Measurements from ENCODE around the gene WDR18. TPM values are rescaled to one million over a fixed set of nuclear protein-coding genes. Genes with fewer than 3 reads are reported as not detected.

WDR18 gene
- total and polyA plus RNA-seq, 12 donors, result 5.4 to 140 (median 53.8) TPM

DNA sequence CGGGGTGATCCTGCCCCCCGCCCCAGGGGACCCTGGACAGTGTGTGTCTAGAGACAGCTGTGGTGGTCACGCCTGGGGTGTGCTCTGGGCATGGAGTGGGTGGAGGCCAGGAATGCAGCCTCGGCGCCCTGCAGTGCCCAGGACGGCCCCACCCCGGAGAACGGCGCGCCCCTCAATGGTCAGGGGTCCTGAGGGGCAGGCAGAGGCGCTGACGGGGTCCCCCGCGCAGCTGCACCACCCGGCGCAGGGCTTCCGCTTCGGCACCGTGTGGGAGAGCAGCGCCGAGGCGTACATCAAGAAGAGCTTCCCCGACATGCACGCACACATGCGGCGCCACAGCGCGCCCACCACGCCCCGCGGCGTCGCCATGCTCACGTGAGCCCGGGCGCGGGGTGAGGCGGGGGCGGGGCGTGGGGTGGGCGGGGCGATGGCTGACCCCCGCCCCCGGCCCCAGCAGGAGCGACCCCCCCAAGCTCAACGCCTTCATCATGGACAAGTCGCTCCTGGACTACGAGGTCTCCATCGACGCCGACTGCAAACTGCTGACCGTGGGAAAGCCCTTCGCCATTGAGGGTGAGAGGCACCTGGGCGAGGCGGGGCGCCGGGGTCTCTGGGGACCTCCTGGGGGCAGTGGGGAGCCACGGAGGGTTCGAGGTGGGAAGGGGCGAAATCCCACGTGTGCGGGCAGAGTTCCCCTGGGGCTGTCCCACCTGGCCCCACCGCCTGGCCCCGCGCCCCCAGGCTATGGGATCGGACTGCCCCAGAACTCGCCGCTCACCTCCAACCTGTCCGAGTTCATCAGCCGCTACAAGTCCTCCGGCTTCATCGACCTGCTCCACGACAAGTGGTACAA, 23.5 kb downstream of the WDR18 start:
- no peak for DNase-seq
- no peak for TF ChIP-seq POLR2A (IDR thresholded peaks at IDR 0.05)
- TF ChIP-seq, protein P1, sequence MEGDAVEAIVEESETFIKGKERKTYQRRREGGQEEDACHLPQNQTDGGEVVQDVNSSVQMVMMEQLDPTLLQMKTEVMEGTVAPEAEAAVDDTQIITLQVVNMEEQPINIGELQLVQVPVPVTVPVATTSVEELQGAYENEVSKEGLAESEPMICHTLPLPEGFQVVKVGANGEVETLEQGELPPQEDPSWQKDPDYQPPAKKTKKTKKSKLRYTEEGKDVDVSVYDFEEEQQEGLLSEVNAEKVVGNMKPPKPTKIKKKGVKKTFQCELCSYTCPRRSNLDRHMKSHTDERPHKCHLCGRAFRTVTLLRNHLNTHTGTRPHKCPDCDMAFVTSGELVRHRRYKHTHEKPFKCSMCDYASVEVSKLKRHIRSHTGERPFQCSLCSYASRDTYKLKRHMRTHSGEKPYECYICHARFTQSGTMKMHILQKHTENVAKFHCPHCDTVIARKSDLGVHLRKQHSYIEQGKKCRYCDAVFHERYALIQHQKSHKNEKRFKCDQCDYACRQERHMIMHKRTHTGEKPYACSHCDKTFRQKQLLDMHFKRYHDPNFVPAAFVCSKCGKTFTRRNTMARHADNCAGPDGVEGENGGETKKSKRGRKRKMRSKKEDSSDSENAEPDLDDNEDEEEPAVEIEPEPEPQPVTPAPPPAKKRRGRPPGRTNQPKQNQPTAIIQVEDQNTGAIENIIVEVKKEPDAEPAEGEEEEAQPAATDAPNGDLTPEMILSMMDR (IDR thresholded peaks at IDR 0.05), result no peak
- WGBS, 4 donors, result 88 to 95% (median 92%) methylated on average over 20 to 73 of the region's 73 CpGs

DNA sequence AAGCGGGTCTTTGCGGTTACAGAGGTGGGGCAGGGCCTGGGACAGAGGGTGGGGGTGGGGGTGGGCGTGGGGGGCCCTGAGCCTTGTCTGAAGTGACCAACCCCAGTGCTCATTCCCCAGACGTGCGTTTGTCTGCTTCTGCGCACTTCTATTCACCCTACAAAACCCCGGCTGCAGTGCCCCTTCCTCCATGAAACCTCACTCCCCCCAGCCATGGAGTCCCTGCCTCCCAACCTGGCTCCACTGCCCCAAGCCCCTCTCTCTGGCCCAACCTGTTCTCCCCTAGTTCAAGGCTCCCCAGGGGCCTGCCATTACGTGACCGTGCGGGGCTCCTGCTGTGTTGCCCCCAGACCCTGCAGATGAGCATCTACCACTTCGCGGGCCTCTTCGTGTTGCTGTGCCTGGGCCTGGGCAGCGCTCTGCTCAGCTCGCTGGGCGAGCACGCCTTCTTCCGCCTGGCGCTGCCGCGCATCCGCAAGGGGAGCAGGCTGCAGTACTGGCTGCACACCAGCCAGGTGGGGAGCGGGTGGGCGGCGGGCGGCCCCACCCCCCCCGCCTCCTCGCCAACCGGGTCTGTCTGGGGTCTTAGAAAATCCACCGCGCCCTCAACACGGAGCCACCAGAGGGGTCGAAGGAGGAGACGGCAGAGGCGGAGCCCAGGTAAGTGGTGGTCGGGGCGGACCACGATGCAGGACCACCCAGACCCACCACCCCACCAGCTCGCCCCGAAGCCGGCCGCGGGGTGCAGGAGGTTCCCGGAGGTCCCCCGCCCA, 24.3 kb downstream of the WDR18 start:
- TF ChIP-seq POLR2A (IDR thresholded peaks at IDR 0.05), result no peak
- TF ChIP-seq, protein P1 (IDR thresholded peaks at IDR 0.05), result no peak
- WGBS, 4 donors, result 90 to 95% (median 91%) methylated on average over 14 to 45 of the region's 45 CpGs
- no peaks in the 10 kb centered on the region for H3K4me1 ChIP-seq (replicated peaks in 1 of 2)
- no peaks in the 10 kb centered on the region for H3K27me3 ChIP-seq
- no peak overlapping the region for H3K27ac ChIP-seq
- H3K4me3 ChIP-seq, result no peak overlapping the region
- peaks cover 0 to 40% of the 10 kb centered on the region in 2 donors for H3K36me3 ChIP-seq (replicated peaks in 1 of 2)
- intact Hi-C loops (cut with DNase I), result no loop called here
- DNase-seq, result no peak
- H3K9me3 ChIP-seq (replicated peaks in 1 of 3), result no peaks in the 10 kb centered on the region

More for the DNA sequence above, 23.5 kb downstream of the WDR18 start:
- Histone ChIP-seq H3K9me3 (replicated peaks in 1 of 3) (no peaks in the 10 kb centered on the region), H3K4me3 (no peak overlapping the region), H3K27me3 (no peaks in the 10 kb centered on the region), H3K36me3 (replicated peaks in 1 of 2) (peaks cover 0 to 32% of the 10 kb centered on the region in 2 donors), H3K4me1 (replicated peaks in 1 of 2) (no peaks in the 10 kb centered on the region), H3K27ac (no peak overlapping the region)
- intact Hi-C loops (cut with DNase I), result no loop called here

DNA sequence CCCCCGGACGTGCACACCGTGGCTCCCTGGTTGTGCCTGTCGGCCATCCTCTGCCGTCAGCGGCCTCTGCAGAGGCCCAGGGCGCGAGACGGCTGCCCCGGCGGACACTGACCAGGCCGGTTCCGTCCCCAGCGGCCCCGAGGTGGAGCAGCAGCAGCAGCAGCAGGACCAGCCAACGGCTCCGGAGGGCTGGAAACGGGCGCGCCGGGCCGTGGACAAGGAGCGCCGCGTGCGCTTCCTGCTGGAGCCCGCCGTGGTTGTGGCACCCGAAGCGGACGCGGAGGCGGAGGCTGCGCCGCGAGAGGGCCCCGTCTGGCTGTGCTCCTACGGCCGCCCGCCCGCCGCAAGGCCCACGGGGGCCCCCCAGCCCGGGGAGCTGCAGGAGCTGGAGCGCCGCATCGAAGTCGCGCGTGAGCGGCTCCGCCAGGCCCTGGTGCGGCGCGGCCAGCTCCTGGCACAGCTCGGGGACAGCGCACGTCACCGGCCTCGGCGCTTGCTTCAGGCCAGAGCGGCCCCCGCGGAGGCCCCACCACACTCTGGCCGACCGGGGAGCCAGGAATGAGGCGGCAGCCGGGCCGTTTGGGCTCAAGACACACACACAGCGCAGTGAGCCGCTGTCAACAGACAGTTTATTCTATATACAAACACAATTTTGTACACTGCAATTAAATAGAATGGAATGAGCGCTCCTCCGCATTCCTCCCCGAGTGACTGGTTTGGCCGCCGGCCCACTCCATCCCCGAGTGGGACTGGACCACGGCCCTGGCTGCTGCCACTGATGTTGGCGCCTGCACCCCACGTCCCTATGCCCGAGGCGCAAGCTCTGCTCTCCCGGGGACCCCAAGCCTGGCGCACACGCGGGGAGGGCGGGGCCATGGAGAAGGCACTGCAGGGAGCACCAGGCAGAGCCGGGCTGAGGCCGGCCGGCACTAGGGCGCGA, 25.2 kb downstream of the WDR18 start:
- H3K9me3 ChIP-seq (replicated peaks in 1 of 3), result no peaks in the 10 kb centered on the region
- no peak for TF ChIP-seq POLR2A (IDR thresholded peaks at IDR 0.05)
- TF ChIP-seq, protein P1 (IDR thresholded peaks at IDR 0.05), result no peak
- no peak overlapping the region for H3K4me3 ChIP-seq
- intact Hi-C loops (cut with DNase I), result no loop called here
- peaks cover 0 to 48% of the 10 kb centered on the region in 2 donors for H3K36me3 ChIP-seq (replicated peaks in 1 of 2)
- 82 to 94% (median 87%) methylated on average over 33 to 92 of the region's 92 CpGs for WGBS, 4 donors
- H3K27me3 ChIP-seq, result no peaks in the 10 kb centered on the region
- H3K27ac ChIP-seq, result no peak overlapping the region
- H3K4me1 ChIP-seq (replicated peaks in 1 of 2), result no peaks in the 10 kb centered on the region
- no peak for DNase-seq
